ENCODE results near the gene RPN2.

Gene RPN2

GRCh38 chr20:37243937-37244571 is 64.9 kb downstream of the RPN2 start:
- Histone ChIP-seq H3K4me3 (ENCODE audit: low read depth, low read length) (no peak overlapping the region), H3K36me3 (peaks cover 49% of the 10 kb centered on the region), H3K27me3 (no peaks in the 10 kb centered on the region), H3K9me3 (no peaks in the 10 kb centered on the region), H3K4me1 (peaks cover 15% of the 10 kb centered on the region)
- peak; percentile 34 for DNase-seq
- no peak for TF ChIP-seq CTCF (IDR thresholded peaks at IDR 0.05; ENCODE audit: low read depth, low read length)

GRCh38 chr20:37244572-37244957 is 65.4 kb downstream of the RPN2 start:
- Histone ChIP-seq H3K27me3 (no peaks in the 10 kb centered on the region), H3K4me1 (peaks cover 10% of the 10 kb centered on the region), H3K4me3 (ENCODE audit: low read depth, low read length) (no peak overlapping the region), H3K36me3 (peaks cover 44% of the 10 kb centered on the region), H3K9me3 (no peaks in the 10 kb centered on the region)
- no peak for TF ChIP-seq CTCF (IDR thresholded peaks at IDR 0.05; ENCODE audit: low read depth, low read length)
- no peak for DNase-seq

GRCh38 chr20:37245216-37246150 is 66.4 kb downstream of the RPN2 start:
- H3K36me3 ChIP-seq = peaks cover 35% of the 10 kb centered on the region
- no peak for DNase-seq
- H3K4me3 ChIP-seq (ENCODE audit: low read depth, low read length) = no peak overlapping the region
- H3K27me3 ChIP-seq = no peaks in the 10 kb centered on the region
- peaks cover 10% of the 10 kb centered on the region for H3K4me1 ChIP-seq
- H3K9me3 ChIP-seq = no peaks in the 10 kb centered on the region
- no peak for TF ChIP-seq CTCF (IDR thresholded peaks at IDR 0.05; ENCODE audit: low read depth, low read length)

- H3K4me3 ChIP-seq (ENCODE audit: low read depth, low read length) = no peak overlapping the region
- no peaks in the 10 kb centered on the region for H3K27me3 ChIP-seq
- no peak for DNase-seq
- H3K9me3 ChIP-seq = no peaks in the 10 kb centered on the region
- TF ChIP-seq CTCF (IDR thresholded peaks at IDR 0.05; ENCODE audit: low read depth, low read length) = no peak
- H3K36me3 ChIP-seq = peaks cover 22% of the 10 kb centered on the region
- H3K4me1 ChIP-seq = peaks cover 10% of the 10 kb centered on the region
These were observed 67.6 kb downstream of the RPN2 start for GRCh38 chr20:37246736-37247135.

GRCh38 chr20:37247547-37247946 is 68.4 kb downstream of the RPN2 start:
- peaks cover 16% of the 10 kb centered on the region for H3K36me3 ChIP-seq
- H3K9me3 ChIP-seq = no peaks in the 10 kb centered on the region
- H3K4me3 ChIP-seq (ENCODE audit: low read depth, low read length) = no peak overlapping the region
- H3K27me3 ChIP-seq = no peaks in the 10 kb centered on the region
- DNase-seq = no peak
- H3K4me1 ChIP-seq = peaks cover 14% of the 10 kb centered on the region
- no peak for TF ChIP-seq CTCF (IDR thresholded peaks at IDR 0.05; ENCODE audit: low read depth, low read length)

- no peak for DNase-seq
- Histone ChIP-seq H3K9me3 (no peaks in the 10 kb centered on the region), H3K4me3 (ENCODE audit: low read depth, low read length) (no peak overlapping the region), H3K27me3 (no peaks in the 10 kb centered on the region), H3K36me3 (no peaks in the 10 kb centered on the region), H3K4me1 (peaks cover 4% of the 10 kb centered on the region)
- TF ChIP-seq CTCF (IDR thresholded peaks at IDR 0.05; ENCODE audit: low read depth, low read length) = no peak
These were observed 70.2 kb downstream of the RPN2 start for GRCh38 chr20:37249304-37249703.
